Fibroblast of skin of right biceps (primary cell): Measurements from ENCODE around the gene CASK.
"Not testable (repeated sequence)": the region's sequence is repeated elsewhere in the genome, so short reads cannot be mapped to it uniquely, and the experiment has no call there.

ENCODE experiments used
- DNase-seq: peaks from one replicate; pipeline ENCODE4 v3.0.0-alpha.2; 2013

Gene CASK

DNA sequence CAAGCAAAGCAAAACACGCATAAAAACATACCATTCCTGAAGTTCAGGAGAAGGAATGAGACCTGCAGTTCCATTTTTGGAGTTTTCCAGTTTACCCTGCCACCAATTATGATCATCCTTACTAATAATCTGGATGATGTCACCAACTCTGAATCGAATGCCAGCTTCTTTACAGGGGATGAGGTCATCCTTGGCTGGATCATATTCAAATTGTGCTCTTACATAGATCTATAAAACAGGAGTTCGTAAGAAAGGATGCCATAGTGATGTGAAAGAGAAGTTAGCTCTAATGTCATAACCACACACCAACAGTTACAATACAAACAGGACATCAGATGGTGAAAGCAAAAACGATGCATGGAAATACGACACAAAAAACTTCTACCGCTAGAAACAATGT is 369.7 kb downstream of the CASK start:
- peak; percentile 33 for DNase-seq

DNA sequence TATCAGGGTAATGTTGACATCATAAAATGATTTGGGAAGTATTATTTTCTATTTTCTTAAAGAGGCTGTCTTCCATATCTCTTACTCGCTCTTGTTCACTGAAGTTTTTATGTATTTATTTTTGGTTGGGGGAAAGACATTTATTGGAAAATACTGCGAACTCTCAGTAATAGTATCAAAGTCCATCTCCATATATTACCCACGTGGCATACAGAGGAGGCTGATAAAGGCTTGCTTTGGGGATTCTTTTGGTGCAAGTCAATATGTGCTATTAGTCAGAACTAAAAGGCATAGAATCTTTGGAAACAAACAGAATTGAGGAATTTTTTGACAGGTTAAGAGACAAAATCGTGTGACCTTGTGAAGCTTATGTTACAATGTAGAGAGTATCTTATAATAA is 374.9 kb downstream of the CASK start:
- DNase-seq: no peak

DNA sequence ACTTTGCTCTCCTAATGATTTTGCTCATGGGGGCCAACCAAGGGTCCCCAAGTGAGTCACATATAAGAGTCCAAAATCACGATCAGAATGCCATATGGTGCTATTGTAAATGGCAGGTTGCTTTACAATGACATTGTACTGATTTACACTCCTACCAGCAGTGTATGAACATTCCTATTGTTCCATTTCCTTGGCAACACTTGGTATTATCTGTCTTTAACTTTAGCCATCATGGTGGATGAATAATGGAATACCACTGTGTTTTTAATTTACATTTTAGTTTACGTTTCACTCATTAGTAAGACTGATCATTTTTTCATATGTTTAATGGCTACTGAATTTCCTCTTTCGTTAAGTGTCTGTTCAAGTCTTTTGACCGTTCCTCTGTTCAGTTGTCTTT is 379.7 kb downstream of the CASK start:
- DNase-seq: no peak

DNA sequence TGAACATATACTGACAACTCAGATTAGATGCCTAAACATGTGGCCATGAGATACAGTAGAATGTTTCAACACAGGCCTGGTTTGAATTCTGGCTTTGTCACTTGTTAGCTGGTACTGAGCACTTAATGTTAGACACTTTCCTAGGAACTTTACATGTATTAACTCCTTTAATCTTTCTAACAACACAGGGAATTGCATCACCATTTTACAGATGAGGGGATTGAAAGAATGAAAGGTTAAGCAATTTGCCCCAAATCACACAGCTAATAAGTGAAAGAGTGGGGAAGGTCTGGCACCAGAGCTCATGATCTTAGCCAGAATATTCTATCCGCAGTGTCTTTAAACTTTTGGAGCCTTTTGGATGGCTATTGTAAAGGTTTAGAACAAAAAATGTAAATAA is 380.3 kb downstream of the CASK start:
- no peak for DNase-seq

DNA sequence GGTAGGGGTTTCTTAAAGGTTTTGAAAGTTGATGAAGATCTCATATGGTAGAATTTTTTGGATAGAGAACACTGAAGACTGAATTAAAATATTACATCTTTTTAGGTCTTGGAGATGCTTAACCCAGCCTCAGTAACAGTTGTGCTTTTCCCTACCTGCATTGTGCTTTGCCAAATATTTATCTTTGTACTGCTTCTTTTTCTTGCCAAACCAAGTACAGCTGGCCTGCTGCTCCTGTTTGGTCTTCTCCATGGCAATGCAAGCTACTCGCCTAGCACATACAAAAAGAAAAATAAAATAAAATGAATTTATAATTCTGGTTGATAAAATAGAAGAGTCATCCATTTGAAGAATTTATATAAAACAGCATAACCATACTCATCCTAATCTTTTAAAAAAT is 380.8 kb downstream of the CASK start:
- no peak for DNase-seq

DNA sequence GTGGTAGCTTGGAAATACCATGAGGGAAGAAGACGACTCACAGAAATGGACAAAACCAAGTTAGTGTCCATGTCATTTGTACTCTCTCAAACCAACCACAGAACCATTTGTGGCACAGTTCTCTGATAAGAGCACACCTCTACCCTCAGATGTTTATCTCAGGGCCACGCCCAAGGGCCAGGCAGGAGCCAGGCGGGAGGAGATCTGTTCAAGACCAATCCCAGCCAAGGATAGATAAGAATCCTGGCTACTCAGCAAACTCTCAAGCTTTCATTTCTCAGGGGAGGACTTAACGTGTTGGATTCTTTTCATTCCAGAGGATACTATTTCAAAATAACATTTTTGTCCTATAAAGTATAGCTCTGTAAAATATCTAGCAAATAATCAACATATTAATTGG is 381.2 kb downstream of the CASK start:
- DNase-seq: peak; percentile 18

DNA sequence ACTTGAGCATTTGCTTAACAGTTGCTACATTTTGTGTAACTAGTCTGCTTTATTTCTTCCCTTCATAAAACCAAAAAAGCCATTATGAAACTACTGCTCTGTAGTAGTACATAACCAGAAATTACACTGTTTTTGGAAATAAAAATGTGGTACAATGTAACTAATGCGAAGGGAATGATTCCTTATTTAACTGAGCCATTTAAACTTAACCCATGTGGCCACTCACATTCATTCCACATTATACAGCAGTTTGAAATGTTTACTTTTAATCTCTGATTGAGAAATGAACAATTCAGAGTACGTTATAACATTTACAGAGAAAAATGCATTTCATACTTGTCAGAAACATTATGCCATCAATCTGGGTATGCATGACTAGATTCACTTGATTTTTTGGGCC is 382.0 kb downstream of the CASK start:
- DNase-seq: peak; percentile 12

DNA sequence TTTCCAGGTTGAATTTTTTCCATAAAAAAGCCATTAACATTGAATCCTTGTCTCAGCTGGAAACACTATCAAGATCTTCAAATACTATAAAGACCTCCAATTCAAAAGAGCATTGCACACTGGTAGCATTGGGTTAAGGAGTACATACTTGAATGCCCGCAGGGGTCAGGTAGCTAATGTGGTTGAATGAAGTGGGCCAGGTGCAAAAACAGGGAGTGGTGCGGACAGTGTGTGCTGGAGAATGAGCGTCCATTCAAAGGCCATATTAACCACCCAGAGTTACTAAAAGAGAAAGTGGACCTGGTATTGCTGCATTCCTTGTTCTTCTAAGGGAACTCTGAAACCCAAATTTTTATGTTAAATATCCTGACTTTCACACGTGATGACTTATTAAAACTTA is 384.6 kb downstream of the CASK start:
- DNase-seq: no peak

DNA sequence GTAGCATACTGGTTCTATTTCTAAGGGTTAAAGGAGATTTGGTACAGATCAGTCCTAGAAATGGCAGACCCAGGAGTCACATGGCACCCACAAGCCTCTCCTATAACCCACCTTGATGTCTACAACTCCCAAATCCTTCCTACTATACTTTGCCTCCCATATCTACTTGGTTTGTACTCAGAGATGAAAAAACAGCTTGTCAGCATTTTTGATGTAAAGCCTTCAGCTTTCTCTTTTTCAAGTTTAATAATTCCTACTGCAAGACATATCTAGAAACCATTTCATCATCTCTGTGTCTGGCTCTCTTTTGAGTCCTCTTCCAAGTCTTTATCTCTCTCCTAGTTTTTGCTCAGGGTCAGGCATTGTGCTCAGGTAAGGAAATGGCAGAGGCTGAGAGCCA is 393.3 kb downstream of the CASK start:
- no peak for DNase-seq

DNA sequence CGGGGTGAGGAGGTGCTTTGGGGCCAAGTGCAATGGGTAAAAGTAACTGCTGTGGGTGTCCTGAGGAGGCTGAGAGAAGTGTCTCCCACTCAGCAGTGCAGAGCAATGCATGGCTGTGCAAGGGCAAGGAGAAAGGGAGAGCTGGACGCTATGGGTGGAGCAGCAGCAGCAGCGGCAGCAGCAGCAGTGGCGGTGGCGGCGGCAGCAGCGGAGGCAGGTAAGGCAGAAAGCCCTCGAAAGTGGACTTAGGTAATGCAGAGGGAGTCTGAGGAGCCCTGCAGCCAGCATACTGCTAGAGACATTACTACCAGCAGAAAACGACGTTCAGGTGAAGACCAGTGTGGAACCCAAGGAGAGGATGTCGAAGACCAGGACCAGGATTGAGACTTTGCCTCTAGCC is 394.1 kb downstream of the CASK start:
- DNase-seq: no peak

DNA sequence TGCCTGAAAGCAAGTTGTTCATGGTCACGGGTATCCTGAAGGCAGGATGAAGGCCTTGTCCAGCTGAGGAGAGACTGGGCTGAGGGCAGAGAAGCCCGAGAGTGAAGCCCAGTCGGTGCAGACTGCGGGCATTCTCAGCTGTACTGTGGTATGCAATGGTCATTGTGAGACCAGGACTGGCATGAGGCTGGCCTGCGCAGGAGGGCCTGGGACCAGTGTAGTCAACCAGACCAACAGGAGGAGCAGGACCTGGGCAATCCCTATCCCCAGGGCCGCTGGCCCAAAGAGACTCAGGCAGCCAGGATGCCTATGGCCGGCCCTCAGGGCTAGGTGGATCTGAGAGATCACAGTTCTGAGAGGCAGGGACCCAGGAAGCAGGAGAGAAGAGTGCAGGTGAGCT is 394.6 kb downstream of the CASK start:
- no peak for DNase-seq

DNA sequence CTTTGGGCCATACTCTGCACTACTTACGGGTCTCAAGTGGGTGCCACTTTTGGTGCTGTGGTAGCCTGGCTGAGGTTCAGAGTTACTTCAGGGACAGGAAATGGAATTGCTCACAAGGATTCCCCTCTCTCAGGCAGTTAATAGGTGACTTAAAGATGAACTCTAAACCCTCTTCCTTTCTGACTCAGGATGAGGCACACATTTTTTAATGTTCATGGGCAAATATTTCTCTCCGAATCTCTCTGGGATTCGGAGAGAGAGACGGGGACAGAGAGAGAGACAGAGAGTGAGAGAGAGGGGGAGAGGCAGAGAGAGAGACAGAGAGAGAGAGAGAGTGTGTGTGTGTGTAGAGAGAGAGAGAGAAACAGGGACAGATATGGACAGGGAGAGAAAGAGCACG is 396.4 kb downstream of the CASK start:
- DNase-seq: peak; percentile 66

DNA sequence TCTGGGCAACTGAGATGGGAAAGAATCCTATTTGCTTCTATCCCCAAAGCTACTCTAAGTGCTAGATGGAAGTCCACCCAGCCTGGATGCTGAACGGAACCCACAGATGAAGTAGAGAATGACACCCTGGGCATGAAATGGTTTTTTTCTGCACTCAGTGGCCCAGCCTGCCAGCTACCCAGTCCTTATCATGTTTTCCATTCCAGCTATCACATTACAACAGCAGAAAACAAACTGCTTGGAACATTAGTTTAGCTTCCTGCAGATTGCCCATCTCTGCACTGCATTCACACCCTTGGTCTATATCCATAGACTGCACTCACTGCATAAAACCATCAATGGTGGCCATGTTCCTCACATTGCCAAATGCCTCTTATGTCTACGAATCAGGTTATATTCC is 397.1 kb downstream of the CASK start:
- DNase-seq: no peak

DNA sequence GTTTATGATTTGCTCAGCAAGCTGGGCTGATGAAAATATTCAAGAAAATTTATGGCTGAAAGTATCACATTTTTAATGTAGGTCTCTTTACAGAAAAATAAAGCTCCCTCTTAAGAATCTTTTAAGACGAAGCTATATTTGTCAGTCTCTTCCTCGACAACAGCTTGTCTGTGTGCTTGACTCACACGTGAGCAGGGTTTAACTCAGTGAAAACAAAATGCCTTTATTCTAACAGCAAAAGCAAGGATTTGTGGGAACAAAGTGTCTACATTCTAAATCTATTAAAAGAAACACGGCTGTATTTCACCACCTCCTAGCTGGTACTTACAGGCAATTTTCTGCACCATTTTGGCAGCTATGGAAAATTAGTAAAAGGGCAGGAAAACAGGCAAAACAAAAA is 400.7 kb downstream of the CASK start:
- DNase-seq: no peak

DNA sequence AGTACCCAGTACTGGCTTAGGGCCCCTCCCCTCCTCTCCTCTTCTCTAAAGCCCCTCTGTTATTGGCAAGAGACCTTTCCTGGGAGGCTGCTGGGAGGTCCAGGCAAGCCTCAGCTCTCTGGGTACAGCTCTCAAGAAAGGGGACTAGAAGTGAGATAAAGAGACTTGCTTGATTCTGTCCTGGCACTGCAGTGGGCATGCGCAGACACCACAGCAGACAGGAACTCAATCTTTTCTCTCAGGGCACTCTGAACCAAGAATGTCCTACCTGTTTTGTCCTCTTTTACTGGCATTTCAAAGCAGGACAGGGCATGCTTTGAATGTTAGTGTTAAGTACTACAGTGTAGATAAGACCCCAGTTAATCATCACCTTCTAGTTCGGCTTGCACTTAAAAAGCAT is 401.3 kb downstream of the CASK start:
- no peak for DNase-seq

DNA sequence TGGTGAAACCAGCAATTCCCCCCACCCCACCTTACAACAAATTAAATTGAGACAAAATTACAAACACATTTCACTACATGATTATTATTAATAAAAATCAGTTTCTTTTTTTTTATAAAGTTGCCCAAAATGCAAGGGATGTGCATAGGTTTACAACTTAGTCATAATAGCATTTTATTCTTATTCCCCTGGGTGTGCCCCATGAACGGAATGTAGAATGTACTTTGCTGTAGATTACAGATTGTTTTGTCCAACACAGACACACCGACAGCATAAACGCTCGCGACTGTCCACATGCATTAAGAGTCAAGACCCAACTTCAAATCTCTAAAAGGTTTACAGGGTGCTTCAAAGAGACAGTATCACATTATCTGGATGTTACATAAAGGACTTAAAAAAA is 403.9 kb downstream of the CASK start:
- no peak for DNase-seq

DNA sequence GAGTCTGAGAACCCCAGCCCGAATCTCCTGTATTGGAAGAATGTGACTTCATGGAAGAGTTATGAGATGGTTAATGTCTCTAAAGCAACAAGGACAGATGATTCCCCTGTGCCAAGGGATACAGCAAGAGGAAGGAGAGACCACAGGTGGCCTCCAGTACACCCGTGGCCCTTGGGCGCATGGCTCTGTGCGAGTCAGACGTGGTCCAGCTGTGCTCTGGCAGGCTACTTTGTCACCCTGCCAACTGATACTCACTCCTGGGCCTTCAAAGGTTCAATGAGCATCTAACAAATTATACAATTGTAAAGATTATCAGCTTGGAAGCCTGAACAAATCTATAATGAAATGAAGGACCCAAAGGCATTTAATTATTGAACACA is 404.5 kb downstream of the CASK start:
- DNase-seq: no peak

DNA sequence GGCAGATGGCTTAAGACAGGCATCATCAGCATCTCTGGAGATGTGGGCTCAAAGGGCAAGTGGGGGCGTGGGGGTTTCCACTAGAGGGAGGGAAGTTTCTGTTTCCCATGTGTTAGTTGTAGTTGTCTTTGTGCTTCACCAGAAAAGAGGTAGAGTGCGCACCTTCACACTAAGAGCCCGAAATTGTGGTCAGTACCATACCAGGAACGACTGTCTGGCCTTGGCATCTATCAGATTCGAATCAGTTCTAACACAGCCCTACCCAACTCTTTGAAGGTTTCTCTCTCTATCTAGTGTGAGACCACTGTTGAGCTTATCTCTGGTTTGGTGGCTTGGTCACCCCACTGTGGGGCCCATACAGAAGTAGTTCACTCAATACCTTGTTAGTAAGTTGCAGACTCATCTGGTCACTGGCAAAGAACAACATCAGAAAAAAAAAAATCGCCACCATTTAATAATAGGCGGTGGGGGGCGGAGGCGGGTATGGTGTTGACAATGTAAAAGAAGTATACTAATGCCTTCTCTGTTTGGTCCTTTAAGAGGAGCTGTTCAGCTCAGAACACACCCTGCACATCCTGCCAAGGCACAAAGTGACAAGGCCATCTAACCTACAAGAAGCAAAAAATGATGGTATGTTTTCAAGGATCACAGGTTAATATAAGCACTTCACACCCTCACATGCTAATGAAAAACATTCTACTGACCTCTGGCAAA is 405.1 kb downstream of the CASK start:
- DNase-seq: no peak

DNA sequence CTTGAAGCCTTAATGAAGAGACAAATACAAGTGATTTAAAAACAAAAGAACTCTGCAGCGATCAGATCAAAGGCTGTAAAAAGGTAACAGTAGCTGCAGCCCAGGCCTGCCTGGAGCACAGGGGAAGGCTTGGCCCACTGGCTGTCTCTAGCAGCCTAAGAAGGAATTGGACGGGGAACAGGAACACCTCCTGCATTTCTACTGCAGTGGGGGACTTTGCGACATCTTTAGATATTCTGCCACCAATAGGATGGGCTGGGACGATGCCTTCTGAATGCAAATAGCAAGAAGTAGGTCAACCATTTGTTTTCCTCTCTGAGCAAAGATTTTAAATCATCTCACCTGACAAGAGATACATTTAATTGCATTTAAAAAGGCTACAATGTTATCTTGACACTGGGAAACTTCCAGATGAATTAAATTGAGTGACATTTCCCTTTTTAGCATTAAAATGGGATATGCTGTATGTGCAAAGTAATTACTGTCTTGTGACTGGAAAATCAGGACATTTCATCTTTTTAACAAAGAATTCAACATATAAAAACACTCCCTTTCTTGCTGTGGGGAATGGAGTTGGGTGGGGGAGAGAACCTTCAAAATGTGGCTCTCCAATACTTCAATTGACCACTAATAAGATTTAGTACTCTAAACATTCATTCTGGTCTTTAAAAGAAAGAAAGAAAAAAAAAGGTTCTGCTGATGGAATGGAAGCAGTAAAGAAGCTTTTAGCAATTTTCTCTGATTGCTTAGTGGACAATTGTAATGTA is 406.2 kb downstream of the CASK start:
- no peak for DNase-seq

DNA sequence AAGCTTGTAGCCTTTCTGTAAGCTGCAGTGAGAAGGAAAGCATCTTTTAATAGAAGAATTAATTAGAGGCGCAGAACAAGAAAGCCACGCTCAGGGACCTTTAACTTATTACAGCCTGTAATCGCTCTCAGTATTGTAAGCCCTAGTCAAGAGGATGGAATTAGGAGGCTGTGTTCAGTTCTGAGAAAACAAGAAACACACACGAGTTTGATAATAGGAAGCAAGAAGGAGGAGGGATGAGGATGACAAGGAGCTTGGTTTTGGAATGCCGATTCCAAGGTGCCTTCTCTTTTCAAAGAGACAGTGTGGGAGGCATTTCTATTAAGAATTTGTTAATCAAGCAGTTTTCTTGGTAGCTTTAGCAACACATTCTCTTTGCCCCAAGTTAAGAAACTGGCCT is 406.9 kb downstream of the CASK start:
- DNase-seq: no peak

DNA sequence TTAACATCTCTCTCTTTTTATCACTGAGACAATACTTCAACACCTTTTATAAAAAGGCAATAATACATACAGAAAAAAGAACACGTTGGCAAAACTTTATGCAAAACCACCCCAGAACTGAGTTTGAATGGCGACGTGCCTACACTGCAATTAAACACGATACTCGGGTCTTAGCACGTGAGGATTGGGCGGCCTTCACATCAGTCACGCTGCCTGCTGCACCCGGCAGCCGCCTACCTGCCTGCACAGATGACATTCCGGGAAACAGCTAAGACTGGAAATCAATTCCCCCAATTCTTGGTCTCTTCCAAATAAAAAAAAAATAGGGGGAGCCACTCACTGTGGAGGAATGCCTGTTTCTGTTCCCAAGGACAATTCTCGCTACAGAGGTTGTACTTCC is 408.0 kb downstream of the CASK start:
- no peak for DNase-seq

DNA sequence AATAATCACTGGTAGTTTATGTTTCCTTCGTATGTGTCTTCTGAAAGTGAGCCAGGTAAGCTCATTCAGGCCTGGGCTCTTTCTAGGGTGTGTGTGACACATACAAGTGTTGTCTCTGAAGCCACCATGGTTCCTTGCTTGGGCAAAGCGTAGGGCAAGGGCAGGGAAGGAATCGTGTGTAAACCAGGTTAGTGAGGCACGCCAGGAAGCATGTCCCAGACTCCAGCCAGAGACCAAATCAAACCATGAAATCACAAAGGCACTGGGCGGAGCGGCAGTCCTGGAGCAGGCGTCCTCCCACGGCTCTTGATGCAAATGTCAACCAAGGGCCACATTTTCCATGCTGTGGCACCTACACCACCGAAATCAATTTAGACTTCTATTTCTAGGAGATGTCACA is 409.2 kb downstream of the CASK start:
- no peak for DNase-seq

DNA sequence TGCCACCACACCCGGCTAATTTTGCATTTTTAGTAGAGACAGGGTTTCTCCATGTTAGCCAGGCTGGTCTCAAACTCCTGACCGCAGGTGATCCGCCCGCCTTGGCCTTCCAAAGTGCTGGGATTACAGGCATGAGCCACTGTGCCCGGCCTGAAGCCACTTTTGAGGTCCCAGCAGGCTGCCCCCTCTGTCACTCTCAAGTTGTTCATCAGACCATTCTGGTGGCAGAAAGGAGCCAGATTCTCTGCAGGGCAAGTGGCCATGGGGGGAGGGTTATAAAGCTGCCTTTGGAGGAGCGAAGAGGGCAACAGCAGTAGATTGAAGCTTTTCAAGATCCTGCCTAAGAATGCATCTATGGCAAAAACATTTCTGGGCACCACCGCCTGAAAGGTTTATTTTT is 410.5 kb downstream of the CASK start:
- DNase-seq: not testable (repeated sequence)

DNA sequence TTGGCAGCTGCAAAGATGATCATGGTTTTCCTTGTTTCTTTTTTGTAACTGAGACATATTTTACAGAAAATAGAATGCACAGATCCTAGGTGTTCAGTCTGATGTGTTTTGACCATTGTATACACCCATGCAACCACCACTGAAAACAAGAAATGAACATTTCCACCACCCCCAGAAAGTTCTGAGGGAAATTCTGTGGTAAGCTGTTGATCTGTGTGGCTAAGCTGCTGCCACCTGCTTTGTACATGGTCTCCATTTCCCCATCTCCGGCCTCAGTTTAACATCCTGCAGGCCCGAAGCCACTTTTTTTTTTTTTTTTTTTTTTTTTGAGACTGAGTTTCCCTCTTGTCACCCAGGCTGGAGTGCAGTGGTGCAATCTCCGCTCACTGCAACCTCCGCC is 411.0 kb downstream of the CASK start:
- DNase-seq: no peak

DNA sequence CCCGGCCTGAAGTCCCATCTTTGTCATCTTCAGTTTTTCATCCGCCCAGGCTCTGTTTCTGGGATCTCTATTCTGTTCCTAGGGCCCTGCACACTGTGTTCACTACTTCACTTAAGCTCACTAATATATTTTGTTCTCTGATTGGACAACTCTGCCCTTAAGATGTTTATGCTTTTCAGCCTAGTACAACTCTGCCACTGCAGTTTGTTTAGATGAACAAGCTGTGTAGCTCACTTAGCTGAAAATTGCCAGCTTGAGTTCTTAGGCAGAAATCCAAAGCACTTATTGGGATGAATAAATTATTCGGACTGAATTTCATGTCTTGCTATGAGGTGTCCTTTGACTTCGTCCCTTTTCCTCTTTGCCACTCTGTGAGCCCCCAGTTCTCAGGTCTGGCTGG is 415.4 kb downstream of the CASK start:
- DNase-seq: no peak
